D341Med (cell line): ENCODE measurements around the gene RHOV.

ENCODE experiments used
- DNase-seq: peaks from one replicate; pipeline ENCODE4 v3.0.0; 2012; ENCODE audit warnings: low spot score

RHOV gene, protein sequence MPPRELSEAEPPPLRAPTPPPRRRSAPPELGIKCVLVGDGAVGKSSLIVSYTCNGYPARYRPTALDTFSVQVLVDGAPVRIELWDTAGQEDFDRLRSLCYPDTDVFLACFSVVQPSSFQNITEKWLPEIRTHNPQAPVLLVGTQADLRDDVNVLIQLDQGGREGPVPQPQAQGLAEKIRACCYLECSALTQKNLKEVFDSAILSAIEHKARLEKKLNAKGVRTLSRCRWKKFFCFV

DNA sequence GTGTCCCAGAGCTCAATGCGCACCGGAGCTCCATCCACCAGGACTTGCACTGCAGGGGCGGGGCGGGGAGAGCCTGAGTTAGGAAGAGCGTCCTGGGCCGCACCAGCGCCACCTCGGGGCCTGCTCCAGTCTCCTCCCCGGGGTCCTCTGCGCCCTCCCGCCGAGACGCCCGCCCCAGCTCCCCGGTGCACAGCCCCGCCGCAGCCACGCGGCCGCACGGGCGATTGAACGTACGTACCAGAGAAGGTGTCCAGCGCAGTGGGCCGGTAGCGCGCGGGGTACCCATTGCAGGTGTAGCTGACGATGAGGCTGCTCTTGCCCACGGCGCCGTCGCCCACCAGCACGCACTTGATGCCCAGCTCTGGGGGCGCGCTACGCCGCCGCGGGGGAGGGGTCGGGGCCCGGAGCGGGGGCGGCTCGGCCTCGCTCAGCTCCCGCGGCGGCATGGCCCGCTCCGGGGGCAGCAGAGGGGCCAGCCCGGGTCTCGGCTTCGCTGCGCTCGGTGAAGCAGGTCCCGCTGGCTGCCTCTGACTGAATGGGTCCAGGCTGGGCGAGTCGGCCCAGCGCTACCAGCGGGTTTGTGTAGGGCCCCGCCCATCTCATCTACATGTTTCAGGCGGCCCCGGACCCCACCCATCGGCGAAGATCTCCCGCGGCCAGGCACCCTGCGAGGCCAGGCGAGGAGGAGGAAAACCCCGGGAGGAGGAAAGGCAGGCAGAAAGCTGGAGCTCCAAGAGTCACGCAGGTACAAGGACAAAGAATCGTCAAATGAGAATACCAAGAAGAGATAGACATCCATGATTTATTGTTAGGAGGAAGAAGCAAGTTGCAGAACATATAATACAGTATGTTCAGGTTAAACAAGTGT is at the start of gene RHOV:
Gene RHOV, minus strand, starts transcription at position 541 of the 868 bp plus-strand sequence. Its CDS starts 95 bp downstream, at position 446.
- DNase-seq, result peak; percentile 92

DNA sequence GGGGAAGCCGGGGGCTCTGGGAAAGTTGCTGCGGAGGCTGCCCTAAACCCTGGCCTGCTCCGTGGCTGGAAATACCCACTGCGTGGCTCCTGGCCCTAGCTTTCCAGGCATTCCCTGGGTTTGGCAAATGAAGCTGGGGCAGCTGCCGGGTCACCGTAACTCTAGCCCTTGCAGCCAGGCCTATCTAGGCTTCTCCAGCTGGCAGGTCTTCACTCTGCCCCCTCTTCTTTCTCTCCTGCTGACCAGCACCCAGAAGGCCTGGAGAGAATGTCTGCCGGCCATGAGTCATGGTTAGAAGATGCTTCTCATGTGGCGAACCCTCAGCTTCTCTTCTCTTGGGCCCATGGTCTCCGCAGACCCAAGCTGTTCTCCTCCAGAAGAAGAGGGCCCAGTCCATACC is 49.5 kb upstream of the RHOV start:
- DNase-seq, result no peak

DNA sequence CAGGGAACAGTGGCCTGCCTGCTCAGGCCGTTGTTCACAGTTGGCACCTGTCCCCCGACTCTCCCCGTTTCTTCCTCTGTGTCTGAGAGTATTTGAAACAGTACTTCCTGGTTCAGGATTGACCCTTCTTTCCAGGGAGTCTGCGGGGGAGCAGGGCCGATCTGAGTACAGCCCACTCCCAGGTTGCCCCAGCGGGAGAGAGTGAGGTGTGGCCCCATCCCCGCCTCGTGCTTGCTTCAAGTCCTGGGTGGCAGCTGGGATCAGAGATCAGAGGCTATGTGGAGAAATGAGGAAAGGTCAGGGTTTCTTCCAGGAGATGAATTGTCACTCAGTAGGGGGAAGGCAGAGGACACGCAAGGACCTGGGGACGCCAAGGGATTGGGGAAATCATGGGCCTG is 48.6 kb upstream of the RHOV start:
- no peak for DNase-seq

DNA sequence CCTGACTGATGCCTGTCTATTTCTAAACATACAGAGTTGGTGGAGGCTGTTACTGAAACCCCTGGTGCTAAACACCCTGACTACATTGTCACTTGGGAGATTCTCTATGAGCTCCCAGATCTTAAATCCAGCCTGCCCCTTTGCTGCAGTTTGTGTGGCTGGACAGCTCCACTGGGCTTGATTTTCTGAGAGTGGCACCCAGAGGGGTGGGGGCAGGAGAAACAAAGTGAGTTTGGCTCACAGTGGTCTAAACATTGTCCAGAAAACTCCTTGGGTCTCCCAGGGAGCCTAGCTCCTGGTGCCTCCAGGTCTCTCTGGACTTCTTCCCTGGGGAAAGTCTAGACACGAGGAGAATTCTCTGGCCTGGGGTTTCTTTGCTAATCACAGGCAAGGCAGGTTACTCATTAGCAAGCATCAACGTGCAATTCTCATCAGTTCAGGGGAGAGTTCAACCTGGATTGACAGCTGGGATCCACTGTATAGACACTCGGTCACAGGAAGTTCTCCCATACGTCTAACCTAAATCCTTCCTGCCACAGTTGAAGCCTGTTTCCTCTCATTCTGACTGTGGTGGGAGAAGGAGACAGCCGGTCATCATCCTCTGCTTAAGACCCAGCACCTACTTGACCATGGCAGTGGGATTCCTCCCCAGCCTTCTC is 48.0 kb upstream of the RHOV start:
- no peak for DNase-seq

DNA sequence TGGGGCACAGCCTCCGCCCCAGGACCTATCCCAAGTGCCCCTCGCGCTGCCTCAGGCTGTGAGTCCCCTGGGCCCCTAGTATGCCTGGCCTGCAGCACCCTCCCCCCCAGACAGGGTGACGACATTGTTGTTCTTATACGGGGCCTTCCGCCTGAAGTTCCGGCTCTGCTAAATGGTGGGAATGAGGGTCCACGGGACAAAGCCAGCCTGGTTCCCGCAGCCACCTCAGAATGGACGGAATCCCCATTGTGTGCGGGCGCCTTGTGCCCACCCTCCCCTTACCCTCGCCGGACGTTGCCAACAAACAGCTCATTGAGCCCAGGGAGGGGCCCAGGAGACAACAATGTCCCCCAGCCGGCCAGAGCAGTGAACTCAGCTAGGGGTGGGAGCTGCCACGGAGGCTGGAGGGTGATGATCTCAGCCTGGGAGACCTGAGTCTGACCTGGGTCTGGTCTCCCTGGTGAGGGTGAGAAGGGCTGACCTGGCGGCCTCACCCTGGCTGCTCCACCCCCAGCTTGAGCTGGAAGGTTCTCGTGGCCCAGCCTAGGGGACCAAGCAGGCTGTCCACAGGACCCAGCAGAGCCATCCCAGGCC is 44.9 kb upstream of the RHOV start:
- DNase-seq, result no peak

DNA sequence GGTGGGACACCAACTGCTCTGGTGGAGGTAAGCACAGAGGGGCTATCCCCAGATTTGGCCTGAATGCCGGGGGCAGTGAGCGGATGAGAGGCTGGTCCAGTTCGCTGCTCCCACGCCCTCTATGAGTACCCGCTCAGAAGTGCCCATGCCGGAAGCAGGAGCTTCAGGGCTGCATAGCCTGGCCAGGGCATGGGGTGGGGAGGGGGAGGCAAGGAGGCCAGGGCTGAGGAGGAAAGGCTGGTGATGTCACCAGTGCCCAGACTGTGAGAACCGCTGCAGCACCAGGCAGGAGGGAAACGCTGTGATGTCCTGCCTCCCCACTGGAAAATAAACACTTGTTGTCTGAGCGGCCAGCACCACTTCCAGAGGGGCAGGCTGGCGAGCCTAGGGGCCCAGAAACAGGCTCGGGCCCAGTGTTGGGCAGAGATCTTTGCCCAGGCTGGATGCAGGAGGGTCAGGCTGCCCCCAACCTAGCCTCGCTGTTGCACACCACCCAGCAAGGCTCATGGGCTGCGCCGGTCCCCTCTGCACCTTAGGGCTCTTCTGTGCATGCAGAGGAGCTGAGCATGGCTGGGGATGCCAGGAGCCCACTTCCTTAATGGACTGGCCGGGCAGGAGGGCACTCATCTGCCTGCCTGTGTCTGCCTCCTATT is 44.2 kb upstream of the RHOV start:
- DNase-seq, result no peak

DNA sequence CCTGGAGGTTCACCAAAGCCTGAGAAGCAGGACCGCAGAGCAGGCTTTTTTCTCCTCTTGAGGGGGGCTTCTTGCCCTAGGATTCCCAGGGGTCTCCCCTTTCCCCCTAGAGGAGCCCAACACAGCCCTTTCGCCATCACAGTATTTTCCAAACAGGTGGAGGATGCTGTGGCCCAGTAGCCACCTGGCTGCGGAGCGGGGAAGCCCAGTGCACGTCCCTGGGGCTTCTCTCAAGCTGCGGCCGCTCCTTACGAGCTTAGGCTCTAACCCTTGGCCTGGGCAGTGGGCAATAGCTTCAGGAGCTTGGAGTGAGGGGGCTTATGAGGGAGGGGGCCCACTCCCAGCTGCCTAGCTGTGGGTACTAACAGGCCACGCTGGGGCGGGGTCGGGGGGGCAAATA is 43.6 kb upstream of the RHOV start:
- DNase-seq, result no peak

DNA sequence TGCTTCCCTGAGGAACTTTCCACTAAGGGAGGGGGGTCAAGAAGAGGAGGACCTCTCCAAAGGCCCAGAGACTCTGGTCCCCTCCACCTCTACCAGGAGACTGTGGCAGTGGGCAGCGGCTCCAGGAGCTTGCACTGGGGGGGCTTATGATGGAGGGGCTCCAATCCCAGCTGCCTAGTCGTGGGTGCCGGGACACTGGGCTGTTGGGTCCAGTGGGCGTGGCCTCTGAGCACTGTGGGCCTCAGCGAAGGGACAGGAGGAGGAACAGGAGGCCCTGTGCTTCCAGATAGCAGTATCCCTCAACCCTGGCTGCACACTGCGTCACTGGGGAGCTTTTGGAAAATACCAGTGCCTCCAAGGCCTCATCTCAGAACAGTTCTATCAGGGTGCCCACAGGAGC is 41.6 kb upstream of the RHOV start:
- no peak for DNase-seq

DNA sequence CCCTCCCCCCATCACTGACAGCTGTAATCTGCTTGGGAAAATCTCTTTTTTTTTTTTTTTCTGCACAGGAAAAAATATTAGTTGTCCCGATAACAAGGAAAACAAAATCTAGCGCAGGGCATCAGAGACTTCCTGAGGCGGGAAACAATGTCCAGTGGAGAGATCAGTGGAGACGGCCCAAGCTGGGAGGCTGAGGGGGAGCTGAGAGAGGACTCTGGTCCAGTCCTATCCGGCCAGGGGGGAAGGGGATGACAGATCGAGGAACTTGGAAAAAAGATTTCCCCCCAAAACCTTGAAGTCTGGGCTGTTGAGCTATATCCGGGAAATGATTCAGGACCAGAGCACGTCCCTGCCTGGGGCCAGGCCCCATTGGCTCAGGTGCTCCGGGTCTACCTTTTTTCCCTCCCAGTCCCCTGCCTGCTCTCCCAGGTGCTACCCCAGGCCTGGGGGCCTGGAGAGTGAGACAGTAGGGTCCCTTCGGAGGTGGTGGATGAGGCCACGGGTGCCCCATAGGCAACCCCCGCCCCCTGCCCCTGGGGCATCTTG is 41.2 kb upstream of the RHOV start:
- DNase-seq, result no peak

DNA sequence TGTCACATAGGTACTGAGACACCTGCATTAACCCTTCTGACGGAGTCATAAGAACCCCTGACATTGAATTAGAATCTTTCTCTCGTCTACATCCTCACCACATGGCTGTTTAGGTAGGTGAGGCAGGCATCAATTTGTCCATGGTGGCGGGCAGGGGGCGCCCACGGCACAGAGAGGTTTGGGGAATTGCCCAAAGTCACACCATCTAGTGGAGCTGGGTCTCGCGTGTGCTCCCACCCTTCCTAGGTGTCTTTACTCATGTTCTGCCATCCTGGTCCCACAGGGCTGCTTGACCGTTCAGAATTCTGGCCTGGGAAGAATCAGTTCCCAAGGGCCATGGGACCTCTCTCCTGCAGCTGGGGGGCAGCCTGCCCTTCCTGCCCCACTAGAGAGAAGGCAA is 40.5 kb upstream of the RHOV start:
- no peak for DNase-seq

DNA sequence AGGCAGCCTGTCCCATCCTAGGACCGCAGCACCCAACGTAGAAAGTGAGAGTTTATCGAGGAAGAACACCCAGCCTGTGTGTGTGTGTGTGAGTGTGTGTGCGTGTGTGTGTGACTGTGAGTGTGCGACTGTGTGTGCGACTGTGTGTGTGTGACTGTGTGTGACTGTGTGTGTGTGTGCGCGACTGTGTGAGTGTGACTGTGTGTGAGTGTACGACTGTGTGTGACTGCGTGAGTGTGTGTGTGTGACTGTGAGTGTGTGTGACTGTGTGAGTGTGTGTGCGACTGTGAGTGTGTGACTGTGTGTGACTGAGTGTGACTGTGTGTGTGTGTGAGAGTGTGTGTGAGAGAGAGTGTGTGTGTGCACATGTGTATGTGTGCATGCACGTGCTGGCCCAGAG is 40.0 kb upstream of the RHOV start:
- no peak for DNase-seq

DNA sequence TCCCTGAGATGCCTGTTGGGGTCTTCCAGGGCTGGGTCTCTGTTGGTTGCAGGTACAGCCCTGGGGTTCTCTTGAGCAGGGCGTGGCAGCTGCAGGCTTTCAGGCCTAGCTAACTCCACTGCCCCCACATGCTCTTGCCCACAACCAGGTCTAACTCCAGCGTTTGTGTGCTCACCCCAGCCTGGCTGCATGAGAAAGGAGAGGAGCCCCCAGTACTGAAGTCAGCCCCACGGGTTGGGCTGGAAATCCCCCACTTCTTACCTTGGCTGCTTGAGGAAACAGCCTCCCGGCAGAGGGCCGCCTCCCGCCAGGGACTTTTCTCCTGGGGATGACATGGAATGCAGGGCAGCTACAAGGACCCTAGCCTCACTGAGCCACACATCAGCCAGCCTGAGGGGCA is 38.4 kb upstream of the RHOV start:
- DNase-seq, result no peak

DNA sequence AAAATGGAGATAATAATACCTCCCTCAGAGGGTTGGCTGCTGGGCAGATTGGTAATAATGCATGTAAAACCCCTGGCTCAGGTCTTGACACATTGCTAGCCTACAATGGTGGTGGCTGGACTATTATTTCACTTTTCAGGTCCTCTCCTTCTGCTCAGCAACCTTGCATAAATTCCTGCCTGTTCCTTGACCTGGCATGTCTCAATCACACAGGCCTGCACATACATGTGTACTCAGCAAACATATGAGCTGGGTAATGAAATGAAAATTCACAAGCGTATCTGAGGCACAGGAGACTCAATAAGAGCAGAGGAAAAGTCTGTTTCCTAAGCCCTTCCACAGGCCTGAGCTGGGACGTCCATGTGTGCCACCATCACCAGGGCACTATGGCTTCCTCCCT is 37.7 kb upstream of the RHOV start:
- no peak for DNase-seq

DNA sequence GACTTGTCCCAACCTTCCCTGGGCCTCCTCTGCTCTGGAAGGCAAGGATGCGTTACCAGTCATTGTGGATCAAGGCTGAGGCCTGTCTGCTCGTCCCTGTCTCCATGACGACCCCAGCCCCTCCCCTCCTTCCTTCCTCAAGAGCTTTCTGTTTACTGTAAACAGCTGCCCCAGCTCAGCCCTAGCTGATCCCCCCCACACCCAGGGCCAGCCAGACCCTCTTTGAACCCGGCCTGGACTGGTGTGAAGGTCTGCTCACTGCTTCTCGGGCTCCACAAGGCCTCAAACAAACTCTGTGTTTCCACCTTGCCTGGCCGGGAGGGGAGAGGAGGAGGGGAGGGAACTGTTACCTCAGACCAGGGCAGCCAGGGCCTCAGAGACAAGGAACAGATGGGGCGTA is 37.1 kb upstream of the RHOV start:
- no peak for DNase-seq

DNA sequence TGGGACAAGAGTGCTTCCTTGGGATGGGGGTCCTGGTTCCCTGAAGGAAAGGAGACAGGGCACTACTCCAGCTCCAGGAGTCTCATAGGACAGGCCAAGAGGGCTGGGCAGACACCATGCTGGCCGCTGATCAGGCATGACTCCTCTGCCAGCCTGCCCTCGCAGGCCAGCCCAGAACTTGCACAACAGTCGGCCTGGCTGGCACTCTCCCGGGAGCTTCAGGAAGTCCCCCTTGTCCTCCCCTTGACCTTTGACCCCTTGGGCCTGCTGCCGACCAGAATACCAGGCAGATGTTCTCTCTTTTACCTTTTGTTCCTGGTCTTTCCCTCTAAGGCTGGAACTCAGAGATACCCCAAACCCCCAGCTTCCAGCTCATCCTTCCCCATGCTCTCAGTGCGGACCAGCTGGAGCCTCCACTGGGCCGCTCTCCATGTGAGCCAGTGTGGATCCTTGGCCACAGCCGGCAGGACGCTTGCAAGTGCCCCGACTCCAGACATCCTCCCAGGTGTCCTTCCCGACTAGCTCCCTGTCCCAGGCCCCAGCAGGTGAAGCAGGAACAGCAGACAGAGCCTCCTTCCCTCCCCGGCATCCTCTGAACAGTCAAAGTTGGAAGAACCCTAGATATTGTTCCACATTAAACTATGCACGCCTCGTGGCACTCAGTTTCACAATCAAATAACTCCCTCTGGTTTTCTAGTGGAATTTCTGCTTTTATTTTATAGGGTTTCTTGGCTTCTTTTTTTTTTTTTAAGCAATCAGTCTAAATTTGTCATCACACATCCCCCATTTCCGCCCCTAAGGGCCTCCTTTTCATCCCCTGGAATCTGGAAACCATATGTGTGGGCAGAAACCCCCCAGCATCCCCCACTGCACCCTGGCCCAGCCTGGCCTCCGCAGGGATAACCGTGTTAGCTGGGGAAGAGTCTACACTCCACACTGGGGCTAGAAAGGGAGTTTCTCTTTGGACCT is 35.9 kb upstream of the RHOV start:
- DNase-seq, result no peak

DNA sequence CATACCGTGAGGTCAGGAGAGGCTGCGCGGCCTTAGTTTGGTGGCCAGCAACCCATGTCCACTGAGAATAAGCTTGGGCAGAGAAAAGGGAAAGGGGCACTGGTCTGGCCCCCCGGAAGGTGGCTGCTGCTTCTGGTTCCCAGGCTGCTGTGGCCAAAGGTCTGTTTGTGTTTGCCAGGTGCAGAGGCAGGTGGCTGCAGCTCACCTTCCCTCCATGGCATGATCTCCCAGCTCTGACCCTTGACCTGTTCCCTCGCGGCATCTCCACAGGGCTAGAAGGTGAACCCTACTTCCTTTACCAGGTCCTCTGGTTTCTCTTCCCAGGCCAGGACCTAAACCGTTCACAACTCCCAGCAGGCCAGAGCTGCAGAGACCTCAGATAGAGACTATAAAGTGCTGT is 34.1 kb upstream of the RHOV start:
- no peak for DNase-seq

DNA sequence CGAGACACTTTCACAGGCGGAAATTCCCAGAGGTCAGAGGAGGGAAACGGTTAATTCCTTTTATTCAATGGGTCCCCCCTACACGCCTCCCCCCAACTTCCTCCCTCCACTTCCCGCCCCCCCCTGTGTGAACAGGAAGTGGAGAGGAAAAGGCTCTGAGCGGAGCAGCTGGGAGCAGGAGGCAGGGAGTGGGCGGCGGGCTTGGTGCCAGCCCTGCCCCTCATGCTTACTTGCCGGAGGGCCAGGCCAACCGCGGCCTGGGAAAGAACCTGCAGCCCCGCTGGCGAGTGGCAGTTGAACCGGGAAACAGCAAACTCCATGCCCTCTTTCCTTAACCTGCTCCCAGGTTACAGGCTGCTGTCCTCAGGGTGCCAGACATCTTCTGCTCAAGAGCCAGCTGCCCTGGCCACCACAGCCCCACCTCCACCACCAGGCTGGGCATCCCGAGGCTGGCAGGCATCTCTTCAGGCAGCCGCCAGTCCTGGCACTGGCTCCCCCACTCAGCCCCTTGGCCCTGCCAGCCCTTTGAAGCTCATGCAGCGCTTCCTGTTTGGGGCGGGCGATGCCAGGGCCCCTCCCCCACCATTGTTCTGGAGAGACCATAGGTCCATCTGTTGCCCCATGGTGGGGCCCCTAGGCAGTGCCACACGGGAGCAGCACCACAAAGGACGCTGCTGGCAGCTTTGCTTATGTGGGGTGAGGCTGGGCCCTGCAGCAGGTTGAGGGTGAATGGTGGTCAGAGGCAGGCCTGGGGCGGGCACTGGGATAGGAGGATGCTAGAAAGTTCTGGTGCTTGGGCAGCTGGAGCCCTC is 33.2 kb upstream of the RHOV start:
- peak; percentile 63 for DNase-seq

DNA sequence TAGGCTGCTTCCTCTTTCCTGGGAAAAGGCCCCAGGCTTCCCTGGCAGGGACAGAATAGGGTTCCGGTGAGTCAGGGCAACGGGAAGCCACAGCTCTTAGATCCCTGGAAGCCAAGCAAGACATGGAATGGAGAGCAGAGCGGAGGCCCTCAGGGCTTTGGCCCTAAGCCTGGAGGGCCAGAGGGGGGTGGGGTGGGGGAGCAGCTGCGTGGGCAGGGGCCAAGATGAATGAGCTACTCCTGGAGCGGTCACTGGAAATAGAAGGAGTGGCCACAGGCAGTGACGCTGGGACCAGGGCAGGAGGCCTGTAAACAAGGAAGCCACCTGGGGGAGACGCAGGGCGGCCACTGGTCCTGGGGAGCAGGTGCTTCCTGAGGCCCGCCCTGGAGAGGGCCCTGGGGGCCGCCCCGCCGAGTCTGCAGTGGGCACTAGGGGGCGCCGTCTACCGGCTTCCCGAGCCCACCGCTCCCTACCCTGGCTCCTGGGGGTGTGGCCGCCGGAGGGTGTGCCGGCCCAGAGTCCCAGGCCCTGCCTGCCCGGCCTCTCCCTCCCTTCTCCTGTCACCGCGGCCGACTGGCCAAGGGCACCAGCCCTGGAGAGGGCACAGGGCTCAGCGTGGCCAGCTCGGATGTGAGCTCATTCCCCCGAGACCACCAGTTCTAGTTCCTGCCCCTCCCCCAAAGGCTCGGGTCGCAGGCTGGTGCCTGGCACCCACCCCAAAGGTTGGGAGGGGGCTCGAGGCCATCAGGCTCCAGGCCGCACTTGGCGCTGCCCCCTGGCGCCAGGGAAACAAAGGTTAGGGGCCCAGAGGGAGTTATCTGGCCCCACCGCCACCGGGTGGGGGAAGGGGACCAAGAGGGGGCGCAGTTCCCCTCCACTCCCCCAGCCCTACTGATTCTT is 32.3 kb upstream of the RHOV start:
- peak; percentile 94 for DNase-seq
